Liver (tissue), 9 donors: ENCODE results near the gene COA8. TPM values are rescaled to one million over a fixed set of nuclear protein-coding genes. Genes with fewer than 3 reads are reported as not detected.

ENCODE experiments used
- DNase-seq: peaks from one replicate; pipeline ENCODE4 v3.0.0-alpha.2; 2017; ENCODE audit warnings: low spot score
- H3K27ac ChIP-seq, 2 donors: one replicate each; pipeline ENCODE4 v1.7.0; 2013; ENCODE audit warnings: inconsistent platforms in 2 of 2, low read length in 2 of 2, control low read depth in 1 of 2, low read depth in 1 of 2, mild to moderate bottlenecking in 1 of 2
- H3K27me3 ChIP-seq, 4 donors: one replicate each; pipeline versions ENCODE4 v1.6.1 to v1.7.0; 2013; ENCODE audit warnings: low read length in 3 of 4, inconsistent platforms in 1 of 4, mild to moderate bottlenecking in 1 of 4, moderate library complexity in 1 of 4; ENCODE audit not compliant: control insufficient read depth in 4 of 4, insufficient read depth in 4 of 4
- H3K36me3 ChIP-seq, 4 donors: one replicate each; pipeline versions ENCODE4 v1.6.1 to v1.7.0; 2013; ENCODE audit warnings: low read length in 3 of 4, mild to moderate bottlenecking in 3 of 4, low read depth in 1 of 4, moderate library complexity in 1 of 4; ENCODE audit not compliant: control insufficient read depth in 4 of 4, insufficient read depth in 3 of 4
- H3K4me1 ChIP-seq, 4 donors: one replicate each; pipeline versions ENCODE4 v1.6.1 to v1.7.0; 2013; ENCODE audit warnings: low read length in 3 of 4, mild to moderate bottlenecking in 3 of 4, moderate library complexity in 1 of 4; ENCODE audit not compliant: control insufficient read depth in 4 of 4, insufficient read depth in 4 of 4
- H3K4me3 ChIP-seq, 3 donors: one replicate each; pipeline versions ENCODE4 v1.6.1 to v1.7.0; 2013; ENCODE audit warnings: low read length in 3 of 3, control low read depth in 1 of 3, low read depth in 1 of 3, mild to moderate bottlenecking in 1 of 3
- H3K9ac ChIP-seq, 2 donors: one replicate each; pipeline ENCODE4 v1.7.0; 2013; ENCODE audit warnings: low read length in 2 of 2, mild to moderate bottlenecking in 2 of 2, moderate library complexity in 2 of 2, control low read depth in 1 of 2, low read depth in 1 of 2
- H3K9me3 ChIP-seq, 4 donors: one replicate each; pipeline versions ENCODE4 v1.6.1 to v1.7.0; 2013; ENCODE audit warnings: low read length in 3 of 4; ENCODE audit not compliant: control insufficient read depth in 4 of 4
- FOXA1 ChIP-seq: IDR thresholded peaks from 2 replicates; pipeline ENCODE4 v1.6.1; 2016; ENCODE audit warnings: antibody characterized with exemption
- FOXA2 ChIP-seq: IDR thresholded peaks from 2 replicates; pipeline ENCODE4 v1.6.1; 2016; ENCODE audit warnings: antibody characterized with exemption
- GABPA ChIP-seq, 2 donors: IDR thresholded peaks in 1 of 2; conservative IDR thresholded peaks in 1 of 2; 2 replicates each; pipeline ENCODE4 v1.6.1; 2016; ENCODE audit warnings: antibody characterized with exemption in 2 of 2, mild to moderate bottlenecking in 1 of 2, moderate library complexity in 1 of 2
- HNF4A ChIP-seq, 2 donors: conservative IDR thresholded peaks; 2 replicates each; pipeline ENCODE4 v1.6.1; 2016; ENCODE audit warnings: antibody characterized with exemption in 2 of 2, mild to moderate bottlenecking in 2 of 2
- HNF4G ChIP-seq: IDR thresholded peaks from 2 replicates; pipeline ENCODE4 v1.6.1; 2016; ENCODE audit warnings: antibody characterized with exemption
- JUND ChIP-seq, 2 donors: IDR thresholded peaks; 2 replicates each; pipeline ENCODE4 v1.6.1; 2016; ENCODE audit warnings: antibody characterized with exemption in 2 of 2
- MAX ChIP-seq: IDR thresholded peaks from 2 replicates; pipeline ENCODE4 v1.6.1; 2016; ENCODE audit warnings: antibody characterized with exemption
- NR2F2 ChIP-seq: IDR thresholded peaks from 2 replicates; pipeline ENCODE4 v1.6.1; 2016; ENCODE audit warnings: antibody characterized with exemption
- RAD21 ChIP-seq, 2 donors: IDR thresholded peaks; 2 replicates each; pipeline ENCODE4 v1.6.1; 2016; ENCODE audit warnings: antibody characterized with exemption in 2 of 2, mild to moderate bottlenecking in 2 of 2
- REST ChIP-seq: IDR thresholded peaks from 2 replicates; pipeline ENCODE4 v1.6.1; 2016; ENCODE audit warnings: antibody characterized with exemption, mild to moderate bottlenecking
- RXRA ChIP-seq, 2 donors: IDR thresholded peaks; 2 replicates each; pipeline ENCODE4 v1.6.1; 2017 to 2018; ENCODE audit warnings: antibody characterized with exemption in 2 of 2, mild to moderate bottlenecking in 1 of 2
- SP1 ChIP-seq: IDR thresholded peaks from 2 replicates; pipeline ENCODE4 v1.6.1; 2018; ENCODE audit warnings: antibody characterized with exemption, mild to moderate bottlenecking
- TAF1 ChIP-seq: conservative IDR thresholded peaks from 2 replicates; pipeline ENCODE4 v1.6.1; 2016; ENCODE audit warnings: antibody characterized with exemption, mild to moderate bottlenecking
- YY1 ChIP-seq: IDR thresholded peaks from 2 replicates; pipeline ENCODE4 v1.6.1; 2016; ENCODE audit warnings: antibody characterized with exemption, mild to moderate bottlenecking
- ZBTB33 ChIP-seq: IDR thresholded peaks from 2 replicates; pipeline ENCODE4 v1.6.1; 2016; ENCODE audit warnings: antibody characterized with exemption
- WGBS: extraction: QIAGEN DNeasy Blood & Tissue Kit; methylation state at CpG from one replicate; pipeline ENCODE4 v1.1.7; 2013; 5-methylcytosine and 5-hydroxymethylcytosine counted together
- polyA plus RNA-seq, 2 donors: library from polyadenylated mRNA; stranded (reverse) in 1 of 2; unstranded in 1 of 2; fragments of 200-250 nt in 1 of 2; fragments of >200 nt in 1 of 2; fragmentation: Nextera tagmentation in 1 of 2; extraction: Ambion mirVana in 1 of 2; gene quantifications; one replicate each; pipeline versions ENCODE4 v1.2.1 to v1.2.3, GENCODE V29; 2013 to 2015
- total RNA-seq, 2 donors: library from RNA; depleted of rRNA; stranded (reverse); fragments of >200 nt; gene quantifications; one replicate each; pipeline ENCODE4 v1.2.3, GENCODE V29; 2014
- TF ChIP-seq, protein P1 (sequence below): fragments of 150-350 bp; IDR thresholded peaks from 2 replicates; pipeline ENCODE4 v1.5.1; 2017; ENCODE audit warnings: improper control_type of control experiment, low read depth, low read length; ENCODE audit not compliant: missing input control
- donor health status: healthy.
- donor health status: healthy.
- donor health status: healthy.
- donor health status: healthy.
- donor health status: healthy.

The COA8 gene
- total and polyA plus RNA-seq, 4 donors = 8.3 to 35.5 (median 17.0) TPM

DNA sequence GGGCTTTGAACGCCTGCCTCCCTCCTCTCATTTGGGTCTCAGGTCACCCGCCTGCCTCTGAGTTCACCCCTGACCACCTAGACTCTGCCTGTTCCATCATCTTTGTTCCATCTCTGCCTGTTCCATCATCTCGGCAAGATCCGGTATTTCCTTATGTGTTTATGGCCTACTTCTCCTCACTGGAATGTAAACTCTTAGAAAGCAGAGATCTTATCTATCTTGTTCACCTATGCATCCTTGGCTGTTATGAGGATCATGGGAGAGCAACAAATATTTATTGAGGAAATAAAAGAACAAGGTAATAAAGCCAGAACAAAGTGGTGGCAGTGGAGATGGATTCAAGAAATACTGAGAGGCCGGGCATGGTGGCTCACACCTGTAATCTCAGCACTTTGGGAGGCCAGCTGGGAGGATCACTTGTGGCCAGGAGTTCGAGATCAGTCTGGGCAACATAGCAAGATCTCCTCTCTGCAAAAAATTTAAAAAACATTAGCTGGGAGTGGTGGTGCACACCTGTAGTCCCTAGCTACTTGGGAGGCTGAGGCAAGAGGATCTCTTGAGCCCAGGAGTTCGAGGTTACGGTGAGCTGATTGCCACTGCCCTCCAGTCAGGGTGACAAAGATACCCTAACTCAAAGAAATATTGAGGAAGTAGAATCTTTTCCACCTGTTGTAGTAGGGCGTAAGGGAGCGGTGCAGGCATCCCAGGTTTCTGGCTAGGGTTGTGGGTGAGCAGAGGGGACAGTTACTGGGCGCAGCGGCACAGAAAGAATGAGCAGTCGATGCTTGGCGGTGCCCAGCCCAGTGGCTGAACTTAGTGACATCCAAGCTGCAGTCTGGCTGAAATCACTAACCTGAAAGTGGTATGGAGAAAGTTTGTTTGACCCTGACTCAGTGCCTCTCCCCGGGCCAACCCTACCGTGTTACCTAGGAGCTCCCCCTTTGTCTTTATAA lies 64.6 kb downstream of the COA8 start:
- WGBS = 93% methylated on average over 16 of the region's 16 CpGs
- peaks cover 4 to 21% (median 18%) of the 10 kb centered on the region in 4 donors for H3K4me1 ChIP-seq
- TF ChIP-seq GABPA (IDR thresholded peaks at IDR 0.05 in 1 of 2, conservative IDR thresholded peaks at IDR 0.05 in 1 of 2) (no peak), FOXA2 (no peak), SP1 (no peak), REST (no peak), ZBTB33 (no peak), TAF1 (no peak), RXRA (IDR thresholded peaks at IDR 0.05) (no peak), NR2F2 (no peak), JUND (IDR thresholded peaks at IDR 0.05) (no peak)
- DNase-seq = no peak
- H3K4me3 ChIP-seq = no peak overlapping the region
- H3K27ac ChIP-seq = peak overlapping the region; percentile 97
- H3K27me3 ChIP-seq = no peaks in the 10 kb centered on the region
- H3K9me3 ChIP-seq = no peaks in the 10 kb centered on the region
- no peaks in the 10 kb centered on the region for H3K36me3 ChIP-seq
- no peak overlapping the region for H3K9ac ChIP-seq

GRCh38 chr14:103628221-103628683 lies 65.5 kb downstream of the COA8 start:
- peak overlapping the region; percentile 85 to 93 (median 90) for H3K4me3 ChIP-seq
- no peaks in the 10 kb centered on the region for H3K9me3 ChIP-seq
- H3K27me3 ChIP-seq = no peaks in the 10 kb centered on the region
- peaks cover 4 to 21% (median 18%) of the 10 kb centered on the region in 4 donors for H3K4me1 ChIP-seq
- H3K36me3 ChIP-seq = no peaks in the 10 kb centered on the region
- 6% methylated on average over 31 of the region's 31 CpGs for WGBS
- peak overlapping the region; percentile 97 for H3K27ac ChIP-seq
- peak overlapping the region; percentile 72 to 87 for H3K9ac ChIP-seq
- DNase-seq = peak; percentile 77
- TF ChIP-seq NR2F2 (peak; percentile 68), FOXA2 (no peak), HNF4A (conservative IDR thresholded peaks at IDR 0.05) (no peak), YY1 (peak; percentile 59), FOXA1 (no peak), HNF4G (no peak), ZBTB33 (no peak), MAX (no peak), RAD21 (IDR thresholded peaks at IDR 0.05) (no peak), JUND (IDR thresholded peaks at IDR 0.05) (no peak), RXRA (IDR thresholded peaks at IDR 0.05) (peak; percentile 23 to 38), REST (peak; percentile 26), SP1 (peak; percentile 30)
- TF ChIP-seq, protein P1, sequence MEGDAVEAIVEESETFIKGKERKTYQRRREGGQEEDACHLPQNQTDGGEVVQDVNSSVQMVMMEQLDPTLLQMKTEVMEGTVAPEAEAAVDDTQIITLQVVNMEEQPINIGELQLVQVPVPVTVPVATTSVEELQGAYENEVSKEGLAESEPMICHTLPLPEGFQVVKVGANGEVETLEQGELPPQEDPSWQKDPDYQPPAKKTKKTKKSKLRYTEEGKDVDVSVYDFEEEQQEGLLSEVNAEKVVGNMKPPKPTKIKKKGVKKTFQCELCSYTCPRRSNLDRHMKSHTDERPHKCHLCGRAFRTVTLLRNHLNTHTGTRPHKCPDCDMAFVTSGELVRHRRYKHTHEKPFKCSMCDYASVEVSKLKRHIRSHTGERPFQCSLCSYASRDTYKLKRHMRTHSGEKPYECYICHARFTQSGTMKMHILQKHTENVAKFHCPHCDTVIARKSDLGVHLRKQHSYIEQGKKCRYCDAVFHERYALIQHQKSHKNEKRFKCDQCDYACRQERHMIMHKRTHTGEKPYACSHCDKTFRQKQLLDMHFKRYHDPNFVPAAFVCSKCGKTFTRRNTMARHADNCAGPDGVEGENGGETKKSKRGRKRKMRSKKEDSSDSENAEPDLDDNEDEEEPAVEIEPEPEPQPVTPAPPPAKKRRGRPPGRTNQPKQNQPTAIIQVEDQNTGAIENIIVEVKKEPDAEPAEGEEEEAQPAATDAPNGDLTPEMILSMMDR = no peak
